Progenitor cell of endocrine pancreas (in vitro differentiated cells): Measurements from ENCODE around the gene TENT4A. TPM values are rescaled to one million over a fixed set of nuclear protein-coding genes. Genes with fewer than 3 reads are reported as not detected.

ENCODE experiments used
- DNase-seq: peaks from one replicate; pipeline ENCODE4 v3.0.0; 2021; ENCODE audit warnings: low spot score; ENCODE audit not compliant: unreplicated experiment
- H3K27ac Mint-ChIP-seq: 2 replicates; pipeline ENCODE4 v1.8.0; 2021; ENCODE audit warnings: mild to moderate bottlenecking, moderate library complexity, mixed read lengths
- H3K27me3 Mint-ChIP-seq: 2 replicates; pipeline ENCODE4 v1.8.0; 2021; ENCODE audit warnings: mixed read lengths
- H3K36me3 Mint-ChIP-seq: 2 replicates; pipeline ENCODE4 v1.8.0; 2022; ENCODE audit warnings: mixed read lengths; ENCODE audit not compliant: insufficient read depth
- H3K4me1 Mint-ChIP-seq: 2 replicates; pipeline ENCODE4 v1.8.0; 2021; ENCODE audit warnings: low read depth, mixed read lengths
- H3K4me3 Mint-ChIP-seq: 2 replicates; pipeline ENCODE4 v1.8.0; 2021; ENCODE audit warnings: low read depth, mild to moderate bottlenecking, moderate library complexity, mixed read lengths
- H3K9me3 Mint-ChIP-seq: 2 replicates; pipeline ENCODE4 v1.8.0; 2021; ENCODE audit warnings: low read depth, mixed read lengths
- total RNA-seq: library from RNA; stranded (reverse); gene quantifications from 2 replicates; pipeline ENCODE4 v1.2.1, GENCODE V29; 2021
- TF ChIP-seq, protein P1 (sequence below): fragments of 200-600 bp; sonication (generic); IDR thresholded peaks from one replicate; pipeline ENCODE4 v1.5.0; 2021; ENCODE audit warnings: antibody characterized with exemption, mild to moderate bottlenecking; ENCODE audit not compliant: unreplicated experiment

TENT4A gene
- total RNA-seq, 1 donor from 2014 or later = 30.0 TPM

DNA sequence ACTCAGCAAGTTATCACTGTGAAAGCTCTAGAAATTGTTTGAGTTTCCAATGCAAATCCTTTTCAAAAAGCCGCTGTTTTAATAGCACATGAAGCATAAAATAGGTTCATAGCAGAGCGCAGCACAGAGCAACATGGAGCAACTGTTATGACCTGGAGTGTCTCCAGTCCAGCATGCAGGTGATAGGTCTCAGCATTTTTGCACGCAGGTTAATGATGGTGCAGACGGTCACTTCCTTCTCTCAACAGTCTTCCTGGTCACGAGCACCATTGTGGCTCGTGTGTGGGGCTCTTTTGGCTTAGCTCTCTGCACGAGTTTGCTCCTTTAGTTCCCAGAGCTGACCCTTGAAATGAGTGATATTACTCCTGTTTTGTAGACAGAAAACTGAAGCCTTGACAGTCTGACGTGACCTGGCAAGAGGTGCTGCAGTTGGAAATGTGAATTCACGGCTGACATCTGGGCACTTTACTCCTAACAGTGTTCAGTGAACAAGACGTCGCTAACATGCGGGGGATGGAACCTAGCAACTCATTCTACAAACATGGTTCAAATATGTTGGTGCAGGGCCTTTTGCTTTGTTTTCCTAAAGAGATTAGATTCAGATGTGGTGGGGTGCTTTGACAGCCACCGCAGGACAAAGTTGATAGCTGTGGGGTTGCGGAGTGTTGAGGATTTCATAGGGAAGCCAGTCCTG lies 10.0 kb downstream of the TENT4A start:
- Mint-ChIP-seq H3K4me1 (peaks cover 27% of the 10 kb centered on the region), H3K27ac (no peak overlapping the region), H3K9me3 (no peaks in the 10 kb centered on the region), H3K27me3 (no peaks in the 10 kb centered on the region), H3K36me3 (no peaks in the 10 kb centered on the region), H3K4me3 (no peak overlapping the region)
- TF ChIP-seq, protein P1, sequence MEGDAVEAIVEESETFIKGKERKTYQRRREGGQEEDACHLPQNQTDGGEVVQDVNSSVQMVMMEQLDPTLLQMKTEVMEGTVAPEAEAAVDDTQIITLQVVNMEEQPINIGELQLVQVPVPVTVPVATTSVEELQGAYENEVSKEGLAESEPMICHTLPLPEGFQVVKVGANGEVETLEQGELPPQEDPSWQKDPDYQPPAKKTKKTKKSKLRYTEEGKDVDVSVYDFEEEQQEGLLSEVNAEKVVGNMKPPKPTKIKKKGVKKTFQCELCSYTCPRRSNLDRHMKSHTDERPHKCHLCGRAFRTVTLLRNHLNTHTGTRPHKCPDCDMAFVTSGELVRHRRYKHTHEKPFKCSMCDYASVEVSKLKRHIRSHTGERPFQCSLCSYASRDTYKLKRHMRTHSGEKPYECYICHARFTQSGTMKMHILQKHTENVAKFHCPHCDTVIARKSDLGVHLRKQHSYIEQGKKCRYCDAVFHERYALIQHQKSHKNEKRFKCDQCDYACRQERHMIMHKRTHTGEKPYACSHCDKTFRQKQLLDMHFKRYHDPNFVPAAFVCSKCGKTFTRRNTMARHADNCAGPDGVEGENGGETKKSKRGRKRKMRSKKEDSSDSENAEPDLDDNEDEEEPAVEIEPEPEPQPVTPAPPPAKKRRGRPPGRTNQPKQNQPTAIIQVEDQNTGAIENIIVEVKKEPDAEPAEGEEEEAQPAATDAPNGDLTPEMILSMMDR = no peak
- no peak for DNase-seq

DNA sequence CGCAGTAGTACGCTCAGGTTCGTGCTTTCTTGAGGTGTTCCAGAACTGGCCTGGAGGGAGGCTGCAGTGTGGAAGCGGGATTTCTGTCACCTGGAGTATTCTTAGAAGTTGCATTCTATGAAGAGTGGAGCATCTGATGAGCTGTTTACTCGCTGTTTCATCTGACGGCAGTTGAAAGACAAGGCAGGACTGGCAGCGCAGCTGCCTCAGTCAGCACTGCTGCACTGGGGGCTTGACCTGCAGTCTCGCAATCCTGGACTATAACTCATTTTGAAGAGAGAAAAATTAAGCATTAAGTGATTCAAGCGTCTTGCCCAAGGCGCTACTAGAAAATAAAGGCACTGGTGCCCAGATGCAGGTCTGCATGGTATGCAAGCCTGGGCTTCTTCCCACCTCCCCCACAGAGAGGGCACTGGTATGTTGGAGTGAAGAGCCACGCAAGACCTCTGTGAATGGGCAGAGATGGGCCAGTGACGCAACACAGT lies 10.6 kb downstream of the TENT4A start:
- Mint-ChIP-seq H3K4me3 (no peak overlapping the region), H3K9me3 (no peaks in the 10 kb centered on the region), H3K4me1 (peaks cover 23% of the 10 kb centered on the region), H3K27me3 (no peaks in the 10 kb centered on the region), H3K36me3 (no peaks in the 10 kb centered on the region), H3K27ac (no peak overlapping the region)
- no peak for DNase-seq
- TF ChIP-seq, protein P1 = no peak

DNA sequence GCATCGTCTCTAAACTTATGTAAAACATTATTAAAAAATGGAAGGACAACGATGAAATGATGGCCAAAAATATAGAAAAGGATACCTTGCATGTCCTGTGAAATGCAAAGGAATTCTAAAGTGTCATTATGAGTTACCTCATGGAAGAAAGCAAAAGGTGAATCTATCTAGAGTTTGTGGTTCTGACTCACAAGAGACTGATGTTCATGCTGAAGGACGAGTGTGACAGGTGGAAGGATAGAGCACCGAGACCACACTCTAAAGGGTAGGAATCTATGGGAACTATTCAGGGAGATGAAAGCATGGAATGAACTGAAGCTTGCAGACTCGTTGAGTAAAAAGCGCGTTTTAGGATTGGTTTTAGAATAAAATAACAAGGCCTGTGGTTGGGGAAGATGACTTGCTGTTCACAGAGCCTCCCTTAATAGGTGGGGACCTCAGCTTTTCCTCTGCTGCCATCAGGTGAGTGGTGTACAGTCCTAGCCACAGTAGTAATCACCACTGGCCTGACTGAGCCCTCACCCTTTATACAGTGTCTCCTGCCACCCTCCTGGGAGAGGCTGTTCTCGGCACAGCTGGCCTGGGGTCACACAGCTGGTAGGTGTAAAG lies 11.2 kb downstream of the TENT4A start:
- peaks cover 25% of the 10 kb centered on the region for H3K4me1 Mint-ChIP-seq
- H3K36me3 Mint-ChIP-seq = no peaks in the 10 kb centered on the region
- TF ChIP-seq, protein P1 = no peak
- no peak overlapping the region for H3K4me3 Mint-ChIP-seq
- no peaks in the 10 kb centered on the region for H3K9me3 Mint-ChIP-seq
- no peak for DNase-seq
- no peak overlapping the region for H3K27ac Mint-ChIP-seq
- H3K27me3 Mint-ChIP-seq = no peaks in the 10 kb centered on the region

DNA sequence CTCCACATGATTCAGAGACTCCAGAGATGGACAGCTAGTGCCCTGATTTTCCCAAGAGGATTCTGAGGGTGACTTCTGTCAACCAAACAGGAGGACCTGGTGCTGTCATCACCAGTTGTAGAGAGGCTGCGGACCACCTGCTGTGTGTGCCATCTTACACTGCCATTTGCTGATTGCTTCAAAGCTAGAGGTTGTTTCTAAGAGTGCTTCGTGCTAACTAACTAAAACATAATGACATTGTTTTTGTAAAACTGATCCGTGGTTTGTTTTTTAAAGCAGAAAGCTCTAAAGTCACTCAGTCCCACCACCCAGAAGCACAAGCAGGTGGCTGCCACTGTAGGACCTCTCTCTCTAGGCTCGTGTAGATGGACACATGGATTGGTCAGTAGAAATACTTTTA lies 12.2 kb downstream of the TENT4A start:
- Mint-ChIP-seq H3K27me3 (no peaks in the 10 kb centered on the region), H3K27ac (no peak overlapping the region), H3K9me3 (no peaks in the 10 kb centered on the region), H3K4me1 (peaks cover 32% of the 10 kb centered on the region), H3K36me3 (no peaks in the 10 kb centered on the region), H3K4me3 (no peak overlapping the region)
- DNase-seq = no peak
- TF ChIP-seq, protein P1 = no peak

DNA sequence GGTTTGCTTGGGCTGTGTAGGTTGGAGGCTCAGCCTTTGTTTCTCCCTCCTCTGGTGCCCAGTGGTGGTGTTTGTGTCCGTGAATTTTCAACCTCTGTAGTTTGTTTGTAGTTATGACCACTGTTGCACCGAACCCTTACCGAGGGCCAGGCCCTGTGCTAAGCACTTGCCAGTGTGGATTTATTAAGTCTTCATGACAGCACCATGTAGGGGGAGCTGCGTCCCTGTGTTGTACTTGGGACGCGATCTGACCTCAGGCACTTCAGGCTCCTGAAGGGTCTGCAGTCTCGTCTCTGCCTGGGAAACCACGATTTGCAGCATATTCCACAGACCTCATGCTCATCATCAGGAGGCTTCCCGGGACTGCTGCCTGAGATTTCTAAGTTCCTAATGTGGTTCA lies 12.8 kb downstream of the TENT4A start:
- DNase-seq = no peak
- Mint-ChIP-seq H3K9me3 (no peaks in the 10 kb centered on the region), H3K27ac (no peak overlapping the region), H3K4me3 (no peak overlapping the region), H3K4me1 (peaks cover 35% of the 10 kb centered on the region), H3K27me3 (no peaks in the 10 kb centered on the region), H3K36me3 (peaks cover 1% of the 10 kb centered on the region)
- TF ChIP-seq, protein P1 = no peak
